Activated CD4-positive, alpha-beta T cell treated with anti-CD3 and anti-CD28 coated beads for 4 hours (primary cell): ENCODE data around the gene INPP5D.
"Not testable (repeated sequence)": the region's sequence is repeated elsewhere in the genome, so short reads cannot be mapped to it uniquely, and the experiment has no call there.

ENCODE experiments used
- DNase-seq, 2 donors: peaks; one replicate each; pipeline ENCODE4 v3.0.0-alpha.2; 2020

The INPP5D gene

GRCh38 chr2:233185963-233186362 is 125.8 kb downstream of the INPP5D start:
- DNase-seq: no peak

GRCh38 chr2:233186851-233187250 is 126.7 kb downstream of the INPP5D start:
- no peak for DNase-seq

- no peak for DNase-seq
These were observed 128.9 kb downstream of the INPP5D start for GRCh38 chr2:233189025-233189424.

DNA sequence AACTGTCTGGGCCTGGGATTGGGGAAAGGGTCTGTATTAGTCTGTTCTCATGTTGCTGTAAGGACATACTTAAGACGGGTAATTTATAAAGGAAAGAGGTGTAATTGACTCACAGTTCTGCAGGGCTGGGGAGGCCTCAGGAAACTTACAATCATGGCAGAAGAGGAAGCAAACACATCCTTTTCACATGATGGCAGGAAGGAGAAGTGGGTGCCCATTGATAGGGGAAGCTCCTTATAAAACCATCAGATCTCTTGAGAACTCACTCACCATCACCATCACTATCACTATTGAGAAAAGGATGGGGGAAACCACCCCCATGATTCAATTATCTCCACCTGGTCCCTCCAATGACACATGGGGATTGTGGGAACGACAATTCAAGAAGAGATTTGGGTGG is 130.9 kb downstream of the INPP5D start:
- DNase-seq: not testable (repeated sequence)

DNA sequence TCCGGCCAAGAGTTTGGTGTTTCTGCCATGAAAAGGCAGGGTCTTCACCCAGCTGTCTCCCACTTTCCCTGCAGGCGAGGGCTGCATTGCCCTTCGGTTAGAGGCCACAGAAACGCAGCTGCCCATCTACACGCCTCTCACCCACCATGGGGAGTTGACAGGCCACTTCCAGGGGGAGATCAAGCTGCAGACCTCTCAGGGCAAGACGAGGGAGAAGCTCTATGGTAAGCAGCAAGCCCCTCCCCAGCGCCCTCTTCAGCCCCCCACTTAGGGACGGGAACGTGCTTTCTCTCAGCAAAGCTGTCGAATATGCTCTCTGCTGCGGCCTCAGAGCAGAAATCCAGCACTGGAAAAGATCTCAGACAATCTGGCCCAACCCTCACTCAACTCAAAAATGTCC is 133.6 kb downstream of the INPP5D start:
- no peak for DNase-seq

DNA sequence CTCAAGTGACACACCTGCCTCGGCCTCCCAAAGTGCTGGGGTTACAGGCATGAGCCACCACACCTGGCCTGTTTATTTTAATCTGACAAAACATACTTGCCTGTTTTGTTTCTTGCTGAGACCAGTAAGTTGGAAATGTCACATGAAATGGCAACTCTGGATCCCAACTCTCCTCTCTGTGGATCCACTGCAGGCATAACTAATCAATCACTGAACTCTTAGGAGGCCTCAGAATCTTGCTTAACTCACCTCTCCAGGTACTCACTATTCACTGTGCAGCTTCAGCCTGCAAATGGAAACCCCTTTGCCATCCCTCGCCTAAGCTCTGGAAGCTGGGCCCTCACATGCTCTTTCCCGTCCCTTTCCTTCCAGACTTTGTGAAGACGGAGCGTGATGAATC is 134.9 kb downstream of the INPP5D start:
- no peak for DNase-seq

DNA sequence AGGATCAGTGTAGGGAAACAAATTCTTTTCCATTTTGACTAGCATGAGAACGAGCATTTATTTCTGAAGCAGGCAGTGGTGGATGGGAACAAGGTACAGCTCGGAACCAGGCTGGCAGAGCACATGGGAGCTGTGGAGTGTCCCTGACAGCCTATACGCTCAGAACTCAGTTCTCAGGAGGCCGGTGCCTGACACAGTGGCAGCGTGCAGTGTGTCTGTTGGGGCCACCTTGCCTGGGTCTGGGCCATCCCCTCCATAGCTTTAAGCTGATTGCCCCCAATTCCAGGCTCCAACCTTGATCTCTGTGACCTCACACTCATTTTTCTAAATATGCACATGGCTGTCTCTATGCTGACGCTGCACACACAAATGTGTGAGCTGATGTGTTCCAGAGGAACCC is 136.9 kb downstream of the INPP5D start:
- no peak for DNase-seq

GRCh38 chr2:233198026-233198425 is 137.9 kb downstream of the INPP5D start:
- no peak for DNase-seq

GRCh38 chr2:233199870-233200269 is 139.7 kb downstream of the INPP5D start:
- no peak for DNase-seq

DNA sequence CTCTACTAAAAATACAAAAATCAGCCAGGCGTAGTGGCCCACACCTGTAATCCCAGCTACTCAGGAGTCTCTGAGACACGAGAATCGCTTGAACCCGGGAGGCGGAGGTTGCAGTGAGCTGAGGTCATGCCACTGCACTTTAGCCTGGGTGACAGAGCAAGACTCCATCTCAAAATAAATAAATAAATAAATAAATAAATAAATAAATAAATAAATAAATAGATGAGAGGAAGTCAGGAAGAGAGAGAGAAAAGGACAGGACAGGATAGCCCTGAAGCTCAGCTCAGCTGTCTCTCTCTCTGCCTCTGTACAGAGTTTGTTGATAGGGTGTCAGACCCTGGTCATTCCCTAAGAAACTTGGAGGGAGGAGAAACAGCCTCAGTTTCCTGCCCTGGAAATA is 140.6 kb downstream of the INPP5D start:
- not testable (repeated sequence) for DNase-seq

DNA sequence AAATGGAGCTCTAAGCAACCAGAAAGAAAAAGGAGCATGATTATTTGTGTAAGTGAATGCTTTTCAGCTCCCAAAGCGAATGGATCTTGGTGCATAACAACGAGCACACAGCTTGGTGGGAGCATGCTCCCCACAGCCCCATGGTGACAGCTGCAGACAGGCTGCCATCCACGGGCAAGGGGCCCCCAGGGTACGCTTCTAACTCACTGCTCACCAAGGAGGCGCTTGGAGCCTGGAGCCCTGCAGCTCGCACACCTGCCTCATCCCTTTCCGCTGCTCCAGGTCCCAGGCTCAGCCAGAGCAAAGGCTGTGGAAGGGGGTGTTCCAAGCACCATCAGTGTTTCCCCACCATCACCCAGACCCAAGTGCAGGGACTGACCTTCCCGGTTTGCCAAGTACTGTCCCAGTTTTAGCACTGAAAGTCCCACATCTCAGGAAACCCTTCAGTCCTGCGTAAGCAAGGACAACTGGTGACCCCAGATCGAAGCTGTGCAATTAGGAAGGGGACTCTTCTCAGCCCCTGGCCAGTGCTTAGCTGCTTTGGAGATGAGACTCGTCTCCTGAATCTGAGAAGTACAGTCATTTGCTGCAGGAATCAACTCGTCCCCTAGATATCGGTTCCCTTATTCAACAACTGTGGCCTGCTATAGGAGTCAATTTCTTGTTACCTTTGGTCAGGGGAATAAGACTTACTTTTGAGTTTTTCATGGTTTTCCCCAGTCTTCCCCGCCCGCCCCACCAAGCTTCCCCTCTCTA is 141.3 kb downstream of the INPP5D start:
- DNase-seq: no peak

DNA sequence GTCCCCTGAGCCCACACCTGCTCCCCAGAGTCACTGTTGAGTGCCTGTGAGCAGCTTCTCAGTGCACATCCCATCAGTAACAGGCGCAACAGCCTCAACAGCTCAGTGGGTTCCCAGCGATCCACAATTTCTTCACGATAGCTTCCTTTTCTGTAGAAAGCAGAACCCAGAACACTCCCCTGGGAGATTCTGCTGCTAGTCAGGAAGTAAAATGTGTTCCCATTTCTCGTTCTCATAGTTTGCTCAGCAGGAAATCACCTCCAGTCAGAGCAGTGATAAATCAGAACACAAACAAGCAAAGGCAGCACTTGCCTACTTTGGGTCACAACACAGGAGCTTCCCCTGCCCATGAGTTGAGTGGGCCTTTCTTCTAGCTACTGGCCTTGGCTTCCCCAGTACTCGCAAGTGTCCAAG is 142.4 kb downstream of the INPP5D start:
- DNase-seq: no peak

DNA sequence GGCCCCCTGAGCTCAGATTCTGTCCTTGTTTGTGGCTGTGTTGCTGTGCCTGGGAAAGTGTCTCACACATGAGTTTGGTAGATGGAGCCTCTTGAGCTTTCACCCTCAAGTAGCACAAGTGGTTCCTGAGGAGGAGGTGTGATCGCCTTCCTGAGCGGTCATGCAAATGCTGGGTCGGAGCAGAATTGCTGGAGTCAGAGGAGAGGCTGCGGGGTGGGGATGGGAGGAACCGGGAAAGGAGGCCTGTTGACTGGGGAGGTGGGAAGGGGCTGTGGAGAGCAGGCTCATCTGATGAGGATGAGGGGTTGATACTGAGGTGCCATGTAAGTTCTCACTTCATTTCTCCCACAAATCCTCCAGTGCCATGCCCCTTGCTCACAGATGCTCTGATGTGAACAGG is 142.9 kb downstream of the INPP5D start:
- no peak for DNase-seq

DNA sequence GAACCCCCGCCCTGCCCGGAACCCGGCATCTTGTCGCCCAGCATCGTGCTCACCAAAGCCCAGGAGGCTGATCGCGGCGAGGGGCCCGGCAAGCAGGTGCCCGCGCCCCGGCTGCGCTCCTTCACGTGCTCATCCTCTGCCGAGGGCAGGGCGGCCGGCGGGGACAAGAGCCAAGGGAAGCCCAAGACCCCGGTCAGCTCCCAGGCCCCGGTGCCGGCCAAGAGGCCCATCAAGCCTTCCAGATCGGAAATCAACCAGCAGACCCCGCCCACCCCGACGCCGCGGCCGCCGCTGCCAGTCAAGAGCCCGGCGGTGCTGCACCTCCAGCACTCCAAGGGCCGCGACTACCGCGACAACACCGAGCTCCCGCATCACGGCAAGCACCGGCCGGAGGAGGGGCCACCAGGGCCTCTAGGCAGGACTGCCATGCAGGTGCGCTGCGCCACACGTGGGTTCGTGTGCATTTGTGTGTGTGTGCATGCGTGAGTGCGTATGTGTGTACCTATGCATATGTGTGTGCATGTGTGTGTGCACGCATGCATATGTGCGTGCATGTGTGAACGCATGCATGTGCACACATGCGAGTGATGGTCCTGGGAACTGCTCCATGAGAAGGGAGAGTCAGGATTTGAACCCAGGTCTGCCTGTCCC is 144.3 kb downstream of the INPP5D start:
- no peak for DNase-seq

- no peak for DNase-seq
These were observed 148.4 kb downstream of the INPP5D start for GRCh38 chr2:233208382-233209116.

GRCh38 chr2:233209117-233209532 is 149.0 kb downstream of the INPP5D start:
- DNase-seq: no peak

DNA sequence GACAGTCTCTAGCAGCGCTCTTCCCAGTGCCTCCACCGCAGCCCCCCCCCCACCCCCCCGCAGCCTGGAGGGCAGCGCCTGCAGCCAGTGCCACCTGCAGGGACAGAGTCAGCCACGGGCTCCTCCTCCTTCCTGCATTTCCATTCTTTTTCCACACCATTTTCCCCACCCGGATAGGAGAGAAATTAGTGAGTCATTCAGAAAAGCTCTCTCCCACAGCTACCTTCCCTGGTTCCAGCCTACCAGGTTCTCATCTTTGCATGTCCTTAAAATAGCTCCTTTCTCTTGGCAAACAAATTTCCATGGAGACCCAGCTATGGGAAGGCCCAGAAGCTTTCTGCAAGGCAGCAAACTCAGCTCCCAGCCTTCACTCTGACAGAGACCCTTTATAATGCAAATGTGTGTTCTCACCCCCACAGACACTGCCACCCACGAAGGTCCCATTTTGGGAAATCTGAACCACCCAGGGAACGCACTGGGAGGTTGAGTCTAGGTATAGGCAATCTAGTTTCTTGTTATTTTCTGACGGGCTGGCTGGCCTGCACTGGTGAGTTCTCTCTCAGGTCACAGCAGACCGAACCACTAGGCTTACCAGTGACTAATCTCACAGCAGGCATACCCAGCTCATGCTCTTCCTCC is 149.5 kb downstream of the INPP5D start:
- no peak for DNase-seq

DNA sequence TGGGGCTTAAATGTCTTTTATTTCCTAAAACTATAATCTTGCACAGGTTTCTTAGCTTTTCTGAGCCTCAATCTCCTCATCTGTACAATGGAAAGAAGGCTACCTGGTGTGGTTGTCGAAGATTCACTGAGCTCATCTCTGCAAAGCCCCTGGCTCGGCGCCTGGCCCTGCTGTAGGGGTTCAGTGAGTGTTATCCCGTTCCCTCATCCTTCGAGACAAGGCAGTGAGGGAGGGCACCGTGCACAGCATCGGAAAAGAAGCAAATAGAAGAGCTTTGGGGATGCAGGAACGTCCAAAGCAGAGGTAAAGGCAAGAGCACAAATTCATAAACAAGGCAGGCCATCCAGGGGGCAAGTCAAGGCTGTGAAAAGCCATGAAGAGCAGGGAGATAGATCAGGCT is 150.1 kb downstream of the INPP5D start:
- DNase-seq: no peak

- no peak for DNase-seq
These were observed 150.9 kb downstream of the INPP5D start for GRCh38 chr2:233210843-233211547.

GRCh38 chr2:233211548-233211895 is 151.4 kb downstream of the INPP5D start:
- DNase-seq: no peak

DNA sequence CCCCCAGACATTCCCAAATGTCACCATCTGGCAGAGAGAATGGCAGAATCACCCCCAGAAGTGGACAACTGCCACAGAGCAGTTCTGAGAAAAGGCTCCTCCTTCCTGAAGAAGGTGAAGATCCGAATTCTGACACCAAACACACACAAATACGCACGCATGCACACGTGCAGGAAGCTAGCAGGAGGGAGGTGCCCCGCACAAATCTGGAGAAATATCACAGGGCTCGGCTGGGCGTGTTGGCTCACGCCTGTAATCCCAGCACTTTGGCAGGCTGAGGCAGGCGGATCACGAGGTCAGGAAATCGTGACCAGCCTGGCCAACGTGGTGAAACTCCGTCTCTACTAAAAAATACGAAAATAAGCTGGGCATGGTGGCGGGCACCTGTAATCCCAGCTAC is 152.9 kb downstream of the INPP5D start:
- no peak for DNase-seq

- no peak for DNase-seq
These were observed 153.8 kb downstream of the INPP5D start for GRCh38 chr2:233213975-233214374.

DNA sequence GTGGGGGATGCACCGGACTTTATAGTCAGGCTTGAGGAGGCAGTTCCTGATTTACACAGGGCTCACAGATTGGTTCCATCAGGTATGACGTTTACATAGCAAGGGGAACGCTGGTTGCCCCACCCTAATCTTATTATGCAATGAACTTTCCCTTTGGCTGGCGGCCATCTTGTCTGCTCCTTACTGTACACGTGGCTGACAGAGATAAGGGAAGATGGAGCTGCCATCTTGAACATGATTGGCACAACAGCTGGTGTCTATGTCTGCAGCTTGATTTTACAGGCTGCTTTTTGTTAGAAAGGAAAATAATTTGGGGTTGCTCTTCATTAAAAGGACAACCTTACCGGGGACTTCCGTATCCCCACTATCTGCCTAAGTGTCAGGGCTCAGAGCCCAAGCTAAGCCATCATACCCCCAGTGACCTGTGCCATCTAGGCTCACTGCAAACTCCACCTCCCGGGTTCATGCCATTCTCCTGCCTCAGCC is 157.8 kb downstream of the INPP5D start:
- no peak for DNase-seq
